Left colon (tissue), 2 donors: Measurements from ENCODE around the gene PHETA1. TPM values are rescaled to one million over a fixed set of nuclear protein-coding genes. Genes with fewer than 3 reads are reported as not detected.
"Not testable (repeated sequence)": the region's sequence is repeated elsewhere in the genome, so short reads cannot be mapped to it uniquely, and the experiment has no call there.

ENCODE experiments used
- ATAC-seq: fragments of 200-7000 bp; cut with Tn5 transposase; one replicate; pipeline ENCODE4 v1.9.1; 2020; ENCODE audit warnings: mild to moderate bottlenecking, moderate library complexity
- DNase-seq, 2 donors: peaks; one replicate each; pipeline ENCODE4 v3.0.0-alpha.2; 2020
- intact Hi-C, 2 donors: fragments of 100-400 bp; cut with DNase I in 1 of 2; cut with micrococcal nuclease in 1 of 2; formaldehyde crosslinking; loops; one replicate each; pipeline versions ENCODE4 v1.11.2 to v1.14.0; 2022; cut with DNase I, micrococcal nuclease
- total RNA-seq, 2 donors: library from RNA; stranded (reverse); fragmentation: NEBNext Ultra II Directional; extraction: Animal tissue kit (Norgen Biotek cat#: 25700); gene quantifications; one replicate each; pipeline ENCODE4 v1.2.1, GENCODE V29; 2021
- donor health status: DM: no; HTN: no; CAD: no.
- donor health status: DM: yes; HTN: yes; CAD: no.

Gene PHETA1
- total RNA-seq, 2 donors from 2014 or later, result 27.9 to 39.1 TPM

- DNase-seq (peak; percentile 45 to 52), ATAC-seq (no peak)
Observed at GRCh38 chr12:111406474-111407376, 37.8 kb upstream of the PHETA1 start.

DNA sequence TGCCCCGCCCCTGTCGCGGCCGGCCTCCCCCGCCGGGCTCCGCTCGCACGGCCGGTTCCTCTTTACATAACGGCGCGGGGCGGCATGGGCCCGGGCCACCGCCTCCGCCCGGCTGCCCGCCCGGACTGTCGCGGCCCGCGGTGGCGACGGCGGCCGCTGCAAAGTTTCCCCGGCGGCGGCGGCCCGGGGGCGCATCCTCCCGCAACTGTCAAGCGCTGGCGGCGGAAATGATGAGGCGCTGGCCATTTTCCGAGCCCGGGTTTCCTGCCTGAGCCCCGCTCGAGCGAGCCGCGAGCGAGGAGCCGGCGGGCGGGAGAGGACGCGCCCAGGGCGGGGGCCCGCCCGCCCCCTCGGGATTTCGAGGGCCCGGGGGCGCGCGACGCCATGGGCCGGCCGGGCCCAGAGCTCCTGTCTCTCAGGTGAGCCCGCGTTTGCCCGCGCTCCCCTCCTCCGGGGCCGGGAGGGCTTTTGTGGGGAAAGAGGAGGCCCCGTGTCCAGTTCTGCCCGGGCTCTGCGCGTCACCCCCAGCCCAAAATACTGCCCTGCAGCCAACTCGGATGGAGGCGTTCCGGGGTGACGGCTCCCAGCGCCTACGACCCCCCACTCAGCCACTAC is 37.1 kb upstream of the PHETA1 start, which contains the start of gene SH2B3:
Gene SH2B3 (plus strand): TSS at position 65 of the 615 bp plus-strand sequence. CDS start 12,223 bp downstream, outside the sequence.
- DNase-seq (peak in 1 of 2 donors; percentile 40), ATAC-seq (peak; percentile 2)
- intact Hi-C loops, result no loop called here

More at GRCh38 chr12:111406474-111407376, 37.8 kb upstream of the PHETA1 start:
- intact Hi-C loops, result no loop called here

DNA sequence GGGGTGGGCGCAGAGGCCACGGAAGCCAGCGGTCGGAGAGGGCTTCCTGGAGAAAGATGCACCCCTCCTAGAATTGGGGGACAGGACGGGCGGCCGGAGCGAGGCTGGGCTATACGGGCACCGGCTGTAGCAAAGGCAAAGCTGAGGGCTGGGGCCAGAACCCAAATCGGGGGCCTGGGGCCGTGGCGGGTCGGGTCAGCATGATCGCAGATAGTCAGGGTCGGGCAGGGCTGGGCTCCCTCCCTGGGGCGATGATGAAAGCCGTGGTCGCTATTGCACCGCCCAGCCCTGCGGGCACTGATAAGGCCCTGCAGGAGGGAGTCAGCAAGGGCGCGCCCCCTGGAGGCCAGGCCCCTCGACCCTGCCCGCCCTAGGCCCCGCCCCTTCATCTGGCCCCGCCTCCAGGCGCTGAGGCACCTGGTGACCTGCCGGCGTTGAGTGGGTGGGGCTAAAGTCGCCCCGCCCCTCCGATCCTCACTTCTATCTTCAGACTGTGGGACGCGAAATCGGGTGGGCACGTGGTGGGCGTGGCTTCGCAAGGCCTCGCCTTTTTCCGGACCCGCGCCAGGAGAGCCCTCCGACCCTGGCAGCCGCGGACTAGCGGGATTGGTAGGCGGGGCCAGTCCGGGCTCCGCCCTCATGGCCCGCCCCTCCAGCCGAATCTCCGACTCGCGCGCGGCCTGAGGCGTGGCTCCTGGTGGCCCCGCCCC is 36.4 kb upstream of the PHETA1 start:
- DNase-seq, result peak; percentile 95 to 99
- intact Hi-C loops, result no loop called here

DNA sequence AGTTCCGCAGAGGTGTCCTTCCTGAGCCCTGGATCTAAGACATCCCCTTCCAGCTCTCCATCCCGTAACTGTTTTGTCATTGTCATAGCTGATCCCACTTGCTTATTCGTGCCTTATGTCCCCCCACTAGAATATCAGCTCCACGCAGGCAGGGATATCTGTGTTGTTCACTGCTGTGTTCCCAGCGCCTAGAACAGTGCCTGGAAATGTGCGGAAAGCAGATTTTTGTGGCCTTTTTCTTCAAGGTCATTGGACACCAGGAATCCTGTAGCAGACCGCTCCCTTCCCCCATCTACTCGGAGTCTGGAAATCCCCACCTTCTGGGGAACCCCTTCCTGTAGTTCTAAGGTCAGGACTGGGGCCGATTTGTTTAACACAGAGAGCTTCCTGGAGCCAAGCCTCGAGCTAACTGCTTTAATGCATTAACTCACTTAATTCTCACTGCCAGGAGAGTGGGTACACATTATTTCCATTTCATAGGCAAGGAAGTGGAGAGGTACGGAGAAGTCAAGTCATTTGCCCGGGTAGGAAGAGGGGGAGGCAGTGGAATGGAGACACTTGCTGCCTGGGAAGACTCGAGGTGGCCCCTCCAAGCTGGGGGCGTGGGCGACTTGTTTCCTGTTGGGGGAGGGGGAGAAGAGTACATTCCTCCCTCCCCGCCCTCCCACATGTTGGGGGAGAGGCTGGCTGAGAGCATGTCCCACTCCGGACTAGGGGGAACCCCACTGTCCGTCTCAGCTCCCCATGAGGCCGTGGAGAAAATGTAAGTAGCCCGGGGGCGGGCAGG is 35.7 kb upstream of the PHETA1 start:
- intact Hi-C loops, result loop anchor here in 1 of 2 donors (5.0 kb wide), 1 partner anchor 48 kb away; no protein-coding TSS in a partner anchor
- peak; percentile 8 for ATAC-seq
- DNase-seq, result peak; percentile 48 to 57

More for the DNA sequence above, 36.4 kb upstream of the PHETA1 start:
- peak; percentile 85 for ATAC-seq

DNA sequence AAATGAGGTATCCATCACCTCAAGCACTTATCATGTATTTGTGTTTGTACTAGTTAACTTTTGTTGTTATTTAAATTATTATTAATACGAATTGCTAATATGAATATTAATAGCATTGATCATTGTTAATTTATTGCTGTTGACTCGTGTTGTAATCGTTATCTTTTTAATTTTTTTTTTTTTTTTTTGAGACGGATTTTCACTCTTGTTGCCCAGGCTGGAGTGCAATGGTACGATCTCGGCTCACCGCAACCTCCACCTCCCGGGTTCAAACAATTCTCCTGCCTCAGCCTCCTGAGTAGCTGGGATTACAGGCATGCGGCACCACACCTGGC is 33.6 kb upstream of the PHETA1 start:
- not testable (repeated sequence) for ATAC-seq, DNase-seq
- intact Hi-C loops, result loop anchor here in 1 of 2 donors (5.0 kb wide), 1 partner anchor 50 kb away; no protein-coding TSS in a partner anchor

DNA sequence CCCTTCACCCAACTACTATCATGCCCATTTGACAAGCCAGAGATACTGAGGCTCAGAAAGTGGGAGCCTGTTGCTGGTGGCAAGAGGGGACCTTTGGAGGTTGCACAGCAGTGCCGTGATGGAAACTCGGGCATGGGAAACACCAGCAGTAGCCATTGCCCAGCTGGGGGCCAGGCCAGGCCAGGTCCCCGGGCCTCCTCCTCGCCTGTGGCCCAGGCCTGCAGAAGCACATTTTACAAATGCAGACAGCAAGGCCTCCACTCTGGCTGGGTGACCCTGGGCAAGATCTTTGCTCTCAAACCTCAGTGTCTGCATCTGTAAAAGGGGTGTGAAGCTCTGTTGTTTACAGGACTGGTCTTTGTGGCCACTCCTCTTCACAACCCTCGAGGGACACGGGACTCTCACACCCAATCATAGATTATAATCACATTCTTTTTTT is 32.3 kb upstream of the PHETA1 start:
- DNase-seq (no peak), ATAC-seq (no peak)
- intact Hi-C loops, result loop anchor here in 1 of 2 donors (5.0 kb wide), 1 partner anchor 51 kb away; no protein-coding TSS in a partner anchor

DNA sequence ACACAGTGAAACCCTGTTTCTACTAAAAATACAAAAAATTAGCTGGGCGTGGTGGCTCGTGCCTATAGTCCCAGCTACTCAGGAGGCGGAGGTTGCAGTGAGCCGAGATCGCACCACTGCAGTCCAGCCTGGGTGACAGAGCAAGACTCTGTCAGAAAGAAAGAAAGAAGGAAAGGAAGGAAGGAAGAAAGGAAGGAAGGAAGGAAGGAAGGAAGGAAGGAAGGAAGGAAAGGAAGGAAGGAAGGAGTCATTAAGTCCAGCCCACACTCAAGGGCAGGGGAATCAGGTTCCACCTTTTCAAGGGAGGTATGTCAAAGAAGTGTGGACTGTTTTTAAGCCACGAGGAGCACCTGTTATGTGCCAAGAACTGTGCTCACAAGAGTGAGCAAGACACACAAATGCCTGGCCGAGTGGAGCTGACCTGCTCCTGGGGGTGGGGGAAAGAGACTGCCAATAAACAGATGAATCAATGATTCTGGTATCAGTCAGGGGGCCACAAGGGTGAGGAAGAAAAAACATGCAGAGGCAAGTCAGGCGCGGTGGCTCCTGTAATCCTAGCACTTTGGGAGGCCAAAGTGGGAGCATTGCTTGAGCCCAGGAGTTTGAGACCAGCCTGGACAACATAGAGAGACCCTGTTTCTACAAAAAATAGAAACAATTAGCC is 31.0 kb upstream of the PHETA1 start:
- not testable (repeated sequence) for ATAC-seq, DNase-seq
- intact Hi-C loops, result loop anchor here (5.0 to 10.0 kb wide), 2 partner anchors 52 to 135 kb away; no protein-coding TSS in a partner anchor

DNA sequence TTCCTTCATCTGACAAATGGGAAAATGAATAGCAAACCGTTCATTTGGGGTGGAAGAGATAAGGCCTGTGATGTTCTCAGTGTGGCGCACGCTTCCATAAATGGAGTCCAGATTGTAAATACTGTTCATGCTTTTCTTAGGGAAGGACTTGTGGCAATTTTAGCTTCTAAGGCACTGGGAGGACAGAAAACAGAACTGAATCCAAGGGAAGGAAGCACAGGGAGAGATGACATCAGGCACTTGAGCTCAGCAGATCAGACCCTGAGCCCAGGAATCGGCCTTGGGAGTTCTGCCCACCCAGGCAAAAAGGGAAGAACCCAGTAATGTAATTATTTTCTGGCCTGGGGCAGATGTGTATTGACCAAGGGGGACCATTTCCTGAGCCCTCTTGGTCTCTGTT is 29.6 kb upstream of the PHETA1 start:
- intact Hi-C loops, result loop anchor here in 1 of 2 donors (10.0 kb wide), 1 partner anchor 136 kb away; no protein-coding TSS in a partner anchor
- DNase-seq (no peak), ATAC-seq (no peak)

DNA sequence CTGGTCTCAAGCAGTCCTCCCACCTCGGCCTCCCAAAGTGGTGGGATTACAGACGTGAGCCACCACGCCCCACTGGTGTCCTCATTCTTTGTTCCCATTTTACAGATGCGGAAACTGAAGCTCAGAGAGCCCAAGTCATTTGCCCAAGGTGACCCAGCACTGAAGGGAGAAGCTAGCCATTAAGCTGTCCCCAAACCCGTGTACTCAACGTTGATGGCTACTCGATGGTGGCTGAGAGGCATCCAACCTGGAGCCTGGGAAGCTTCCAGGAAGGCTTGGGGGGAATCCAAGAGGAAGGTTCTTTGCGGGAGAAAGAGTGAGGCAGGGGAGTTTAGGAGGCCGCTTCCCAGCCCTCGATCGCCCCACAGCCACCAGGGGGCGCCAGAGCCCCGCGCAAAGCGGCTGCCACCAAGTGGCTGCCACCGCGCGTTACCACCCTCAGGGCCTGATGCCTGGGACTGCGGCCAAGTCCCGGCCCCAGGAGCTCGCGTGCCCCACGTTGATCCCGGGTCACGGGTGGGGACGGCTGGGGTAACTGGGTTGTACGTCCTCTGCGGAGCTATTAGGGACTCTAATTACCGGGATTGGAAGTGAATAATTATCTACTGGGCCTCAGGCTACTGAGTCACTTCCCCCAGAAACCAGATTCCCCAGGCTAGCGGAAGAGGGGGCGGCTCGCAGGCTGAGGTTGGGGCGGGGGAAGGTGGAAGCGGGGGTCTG is 28.0 kb upstream of the PHETA1 start:
- peak; percentile 74 to 90 for DNase-seq
- intact Hi-C loops, result loop anchor here in 1 of 2 donors (2.0 to 10.0 kb wide), 2 partner anchors 54 to 138 kb away; no protein-coding TSS in a partner anchor
- peak; percentile 93 for ATAC-seq

GRCh38 chr12:111396271-111396670 is 27.4 kb upstream of the PHETA1 start:
- not testable (repeated sequence) for DNase-seq
- intact Hi-C loops, result loop anchor here in 1 of 2 donors (2.0 to 10.0 kb wide), 2 partner anchors 55 to 139 kb away; no protein-coding TSS in a partner anchor

DNA sequence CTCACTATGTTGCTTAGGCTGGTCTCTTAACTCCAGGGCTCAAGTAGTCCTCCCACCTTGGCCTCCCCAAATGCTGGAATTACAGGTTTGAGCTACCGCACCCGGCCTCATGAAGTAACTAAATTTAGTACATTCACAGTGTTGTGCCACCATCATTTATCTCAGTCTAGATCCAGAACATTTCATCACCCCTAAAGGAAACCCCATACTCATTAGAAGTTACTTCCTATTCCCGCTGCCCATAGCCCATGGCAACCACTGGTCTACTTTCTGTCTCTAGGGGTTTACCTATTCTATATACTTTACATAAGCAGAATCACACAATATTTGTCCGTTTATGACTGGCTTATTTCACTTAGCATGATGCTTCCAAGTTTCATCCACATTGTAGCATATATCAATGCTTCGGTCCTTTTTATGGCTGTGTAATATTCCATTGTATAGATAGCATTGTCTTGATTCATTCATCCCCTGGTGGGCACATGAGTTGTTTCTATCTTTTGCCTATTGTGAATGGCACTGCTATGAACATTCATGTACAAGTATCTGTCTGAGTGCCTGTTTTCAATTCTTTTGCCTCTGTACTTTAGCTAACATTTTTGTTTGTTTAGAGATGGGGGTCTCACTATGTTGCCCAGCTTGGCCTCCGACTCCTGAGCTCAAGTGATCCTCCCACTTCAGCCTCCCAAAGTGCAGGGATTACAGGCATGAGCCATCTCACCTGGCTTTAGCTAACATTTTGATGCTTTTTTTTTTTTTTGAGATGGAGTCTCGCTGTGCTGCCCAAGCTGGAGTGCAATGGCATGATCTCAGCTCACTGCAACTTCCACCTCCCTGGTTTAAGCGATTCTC is 26.7 kb upstream of the PHETA1 start:
- DNase-seq (no peak), ATAC-seq (no peak)
- intact Hi-C loops, result loop anchor here in 1 of 2 donors (2.0 to 10.0 kb wide), 2 partner anchors 55 to 139 kb away; no protein-coding TSS in a partner anchor

More at GRCh38 chr12:111396271-111396670, 27.4 kb upstream of the PHETA1 start:
- not testable (repeated sequence) for ATAC-seq

- intact Hi-C loops, result loop anchor here in 1 of 2 donors (10.0 kb wide), 1 partner anchor 140 kb away; no protein-coding TSS in a partner anchor
- no peak for DNase-seq
- no peak for ATAC-seq
Observed at GRCh38 chr12:111394480-111394879, 25.6 kb upstream of the PHETA1 start.

GRCh38 chr12:111393700-111394300 is 24.9 kb upstream of the PHETA1 start:
- no peak for ATAC-seq
- peak in 1 of 2 donors; percentile 52 for DNase-seq
- intact Hi-C loops, result loop anchor here in 1 of 2 donors (10.0 kb wide), 1 partner anchor 141 kb away; no protein-coding TSS in a partner anchor

GRCh38 chr12:111390910-111391309 is 22.0 kb upstream of the PHETA1 start:
- intact Hi-C loops, result loop anchor here in 1 of 2 donors (10.0 kb wide), 1 partner anchor 144 kb away; no protein-coding TSS in a partner anchor
- ATAC-seq (no peak), DNase-seq (no peak)

- intact Hi-C loops, result loop anchor here in 1 of 2 donors (10.0 kb wide), 1 partner anchor 145 kb away; no protein-coding TSS in a partner anchor
- ATAC-seq, result no peak
- no peak for DNase-seq
Observed at GRCh38 chr12:111389635-111390034, 20.7 kb upstream of the PHETA1 start.
